Activated CD8-positive, alpha-beta T cell treated with anti-CD3 and anti-CD28 coated beads for 36 hours (primary cell): ENCODE results near the gene RAMAC. TPM values are rescaled to one million over a fixed set of nuclear protein-coding genes. Genes with fewer than 3 reads are reported as not detected.

Source experiments
- ATAC-seq: fragments of 200-7000 bp; cut with Tn5 transposase; one replicate; pipeline ENCODE4 v1.10.0; 2021; ENCODE audit warnings: mild to moderate bottlenecking, moderate library complexity
- CTCF ChIA-PET: fragments of 350-600 bp; sonication (Branson Sonifier 250); formaldehyde crosslinking; loops from one replicate; lab custom pipeline; 2021; ENCODE audit warnings: antibody characterized with exemption; lab: Charles Lee
- POLR2A ChIA-PET: fragments of 350-600 bp; sonication (Branson Sonifier 250); formaldehyde crosslinking; loops from one replicate; lab custom pipeline; 2021; ENCODE audit warnings: antibody characterized with exemption; lab: Charles Lee
- DNase-seq: peaks from one replicate; pipeline ENCODE4 v3.0.0-alpha.2; 2020
- H3K27ac Mint-ChIP-seq: one replicate; pipeline ENCODE4 v1.8.0; 2021; ENCODE audit warnings: mild to moderate bottlenecking, mixed read lengths
- H3K27me3 Mint-ChIP-seq: one replicate; pipeline ENCODE4 v1.8.0; 2021; ENCODE audit warnings: mixed read lengths
- H3K36me3 Mint-ChIP-seq: one replicate; pipeline ENCODE4 v1.8.0; 2021; ENCODE audit warnings: low read depth, mixed read lengths
- H3K4me1 Mint-ChIP-seq: one replicate; pipeline ENCODE4 v1.8.0; 2021; ENCODE audit warnings: low read depth, mixed read lengths
- H3K4me3 Mint-ChIP-seq: one replicate; pipeline ENCODE4 v1.8.0; 2021; ENCODE audit warnings: mild to moderate bottlenecking, moderate library complexity, mixed read lengths
- H3K9me3 Mint-ChIP-seq: one replicate; pipeline ENCODE4 v1.8.0; 2021; ENCODE audit warnings: mixed read lengths
- intact Hi-C: fragments of 100-400 bp; cut with micrococcal nuclease; formaldehyde crosslinking; loops from one replicate; pipeline ENCODE4 v1.10.0; 2022
- total RNA-seq, 2 experiments: library from RNA; stranded (reverse); gene quantifications; one replicate each; pipeline ENCODE4 v1.2.3, GENCODE V29; 2021
- TF ChIP-seq, protein P1 (sequence below): fragments of 200-600 bp; IDR thresholded peaks from one replicate; pipeline ENCODE4 v1.8.0; 2022; ENCODE audit warnings: antibody characterized with exemption, mild to moderate bottlenecking

Gene RAMAC
- total RNA-seq, 2 experiments from 2014 or later = 18.2 to 19.7 TPM

GRCh38 chr15:82980981-82981380 lies 5.0 kb upstream of the RAMAC start:
- H3K36me3 Mint-ChIP-seq = peaks cover 2% of the 10 kb centered on the region
- H3K27ac Mint-ChIP-seq = no peak overlapping the region
- peaks cover 14% of the 10 kb centered on the region for H3K4me1 Mint-ChIP-seq
- ATAC-seq (no peak), DNase-seq (no peak)
- TF ChIP-seq, protein P1, sequence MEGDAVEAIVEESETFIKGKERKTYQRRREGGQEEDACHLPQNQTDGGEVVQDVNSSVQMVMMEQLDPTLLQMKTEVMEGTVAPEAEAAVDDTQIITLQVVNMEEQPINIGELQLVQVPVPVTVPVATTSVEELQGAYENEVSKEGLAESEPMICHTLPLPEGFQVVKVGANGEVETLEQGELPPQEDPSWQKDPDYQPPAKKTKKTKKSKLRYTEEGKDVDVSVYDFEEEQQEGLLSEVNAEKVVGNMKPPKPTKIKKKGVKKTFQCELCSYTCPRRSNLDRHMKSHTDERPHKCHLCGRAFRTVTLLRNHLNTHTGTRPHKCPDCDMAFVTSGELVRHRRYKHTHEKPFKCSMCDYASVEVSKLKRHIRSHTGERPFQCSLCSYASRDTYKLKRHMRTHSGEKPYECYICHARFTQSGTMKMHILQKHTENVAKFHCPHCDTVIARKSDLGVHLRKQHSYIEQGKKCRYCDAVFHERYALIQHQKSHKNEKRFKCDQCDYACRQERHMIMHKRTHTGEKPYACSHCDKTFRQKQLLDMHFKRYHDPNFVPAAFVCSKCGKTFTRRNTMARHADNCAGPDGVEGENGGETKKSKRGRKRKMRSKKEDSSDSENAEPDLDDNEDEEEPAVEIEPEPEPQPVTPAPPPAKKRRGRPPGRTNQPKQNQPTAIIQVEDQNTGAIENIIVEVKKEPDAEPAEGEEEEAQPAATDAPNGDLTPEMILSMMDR = no peak
- no peak overlapping the region for H3K4me3 Mint-ChIP-seq
- H3K27me3 Mint-ChIP-seq = no peaks in the 10 kb centered on the region
- H3K9me3 Mint-ChIP-seq = no peaks in the 10 kb centered on the region
- ChIA-PET CTCF (no interaction called here), POLR2A (no interaction called here)
- intact Hi-C loops = no loop called here

DNA sequence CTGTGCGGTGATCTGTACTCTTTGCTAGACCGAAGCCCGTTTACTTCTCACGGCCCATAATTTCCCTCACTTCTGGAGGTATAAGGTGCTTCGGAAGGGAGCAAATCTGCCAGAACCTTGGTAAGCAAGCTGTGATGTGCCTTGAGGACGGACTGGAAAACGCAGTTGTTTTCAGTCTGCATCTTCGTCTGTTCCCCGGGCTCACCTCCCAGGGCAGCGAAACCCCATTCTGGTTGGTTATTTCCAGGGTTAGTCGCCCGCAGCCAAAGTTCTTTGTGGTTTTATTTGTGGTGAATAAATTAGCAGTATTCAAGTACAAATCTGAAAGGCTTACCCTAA lies 401 bp downstream of the RAMAC start:
- intact Hi-C loops = no loop called here
- POLR2A ChIA-PET = interaction anchor here (0.6 to 2.5 kb wide), 11 partner anchors 10 to 451 kb away, joined by 3 to 10 read pairs (median 5); partner anchors contain the start of genes CPEB1, RPS17 and WHAMM
- peak; percentile 31 for ATAC-seq
- CTCF ChIA-PET = interaction anchor here (0.8 to 4.1 kb wide), 10 partner anchors 10 to 455 kb away, joined by 3 to 26 read pairs (median 4); partner anchors contain the start of gene C15orf40
- peak; percentile 37 for DNase-seq
- TF ChIP-seq, protein P1 = no peak
- H3K27ac Mint-ChIP-seq = peak overlapping the region; percentile 96
- H3K4me3 Mint-ChIP-seq = peak overlapping the region; percentile 96
- no peaks in the 10 kb centered on the region for H3K9me3 Mint-ChIP-seq
- peaks cover 23% of the 10 kb centered on the region for H3K36me3 Mint-ChIP-seq
- peaks cover 20% of the 10 kb centered on the region for H3K4me1 Mint-ChIP-seq
- H3K27me3 Mint-ChIP-seq = no peaks in the 10 kb centered on the region

DNA sequence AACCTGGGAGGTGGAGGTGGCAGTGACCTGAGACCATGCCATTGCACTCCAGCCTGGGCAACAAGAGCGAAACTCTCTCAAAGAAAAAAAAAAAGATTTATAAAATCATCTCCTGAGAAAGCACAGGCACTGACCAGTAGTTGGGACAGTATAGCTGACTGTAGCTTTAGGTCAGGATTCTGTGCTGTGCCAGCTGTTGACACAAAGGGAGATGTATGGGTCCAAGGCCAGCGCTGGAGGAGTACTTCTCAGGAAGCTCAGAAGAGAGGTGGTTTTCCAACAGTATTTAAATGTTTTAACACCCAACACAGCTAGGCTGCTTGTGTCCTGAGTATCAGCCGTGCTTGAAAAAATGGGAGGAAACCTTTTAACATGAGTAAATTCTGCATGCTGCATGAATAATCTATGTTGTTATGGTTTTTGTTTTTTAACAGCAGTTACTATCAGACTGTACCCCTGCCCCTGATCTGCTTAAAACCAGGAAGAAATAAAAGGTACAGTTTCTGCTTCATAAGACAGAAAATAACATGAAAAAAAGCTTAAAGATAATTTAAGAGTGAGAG lies 6.5 kb downstream of the RAMAC start:
- ChIA-PET CTCF (interaction anchor here (1.2 to 2.1 kb wide), 2 partner anchors 19 to 143 kb away, joined by 3 to 5 read pairs; partner anchors contain the start of gene C15orf40), POLR2A (interaction anchor here (0.7 to 1.0 kb wide), 3 partner anchors 138 to 452 kb away, joined by 3 read pairs; no protein-coding TSS in a partner anchor)
- Mint-ChIP-seq H3K27ac (no peak overlapping the region), H3K36me3 (peaks cover 20% of the 10 kb centered on the region), H3K4me3 (no peak overlapping the region), H3K4me1 (peaks cover 2% of the 10 kb centered on the region), H3K27me3 (no peaks in the 10 kb centered on the region), H3K9me3 (no peaks in the 10 kb centered on the region)
- ATAC-seq (no peak), DNase-seq (no peak)
- intact Hi-C loops = no loop called here
- TF ChIP-seq, protein P1 = no peak

GRCh38 chr15:82993144-82993543 lies 7.1 kb downstream of the RAMAC start:
- H3K27me3 Mint-ChIP-seq = no peaks in the 10 kb centered on the region
- CTCF ChIA-PET = interaction anchor here (2.1 kb wide), 1 partner anchor 18 kb away, joined by 5 read pairs; the partner anchor contains the start of gene C15orf40
- H3K27ac Mint-ChIP-seq = no peak overlapping the region
- no peaks in the 10 kb centered on the region for H3K9me3 Mint-ChIP-seq
- TF ChIP-seq, protein P1 = no peak
- no peak for DNase-seq
- H3K4me1 Mint-ChIP-seq = no peaks in the 10 kb centered on the region
- intact Hi-C loops = no loop called here
- POLR2A ChIA-PET = interaction anchor here (0.7 kb wide), 2 partner anchors 139 to 342 kb away, joined by 3 read pairs; no protein-coding TSS in a partner anchor
- H3K4me3 Mint-ChIP-seq = no peak overlapping the region
- no peak for ATAC-seq
- H3K36me3 Mint-ChIP-seq = peaks cover 17% of the 10 kb centered on the region

- H3K4me3 Mint-ChIP-seq = no peak overlapping the region
- H3K9me3 Mint-ChIP-seq = no peaks in the 10 kb centered on the region
- peaks cover 6% of the 10 kb centered on the region for H3K36me3 Mint-ChIP-seq
- H3K27ac Mint-ChIP-seq = no peak overlapping the region
- ChIA-PET CTCF (interaction anchor here (1.9 kb wide), 1 partner anchor 9 kb away, joined by 5 read pairs; the partner anchor contains the start of gene RAMAC), POLR2A (interaction anchor here (1.5 kb wide), 1 partner anchor 8 kb away, joined by 6 read pairs; no protein-coding TSS in a partner anchor)
- DNase-seq (no peak), ATAC-seq (no peak)
- H3K4me1 Mint-ChIP-seq = peaks cover 4% of the 10 kb centered on the region
- intact Hi-C loops = no loop called here
- H3K27me3 Mint-ChIP-seq = no peaks in the 10 kb centered on the region
- TF ChIP-seq, protein P1 = no peak
These were observed 9.1 kb downstream of the RAMAC start for GRCh38 chr15:82995076-82995475.
